WTC11 (cell line): ENCODE results near the gene PMS2. TPM values are rescaled to one million over a fixed set of nuclear protein-coding genes. Genes with fewer than 3 reads are reported as not detected.

ENCODE experiments used
- ATAC-seq: fragments of 200-7000 bp; cut with Tn5 transposase; 2 replicates; pipeline ENCODE4 v1.10.0; 2021; ENCODE audit warnings: mild to moderate bottlenecking, moderate library complexity
- CTCF ChIA-PET: fragments of 300-600 bp; sonication (Branson Sonifier 250); formaldehyde crosslinking; loops from one replicate; lab custom pipeline; 2021; ENCODE audit warnings: antibody characterized with exemption; lab: Charles Lee
- POLR2A ChIA-PET: fragments of 350-600 bp; sonication (Branson Sonifier 250); formaldehyde crosslinking; loops from one replicate; lab custom pipeline; 2021; ENCODE audit warnings: antibody characterized with exemption; lab: Charles Lee
- DNase-seq: peaks from one replicate; pipeline ENCODE4 v3.0.0; 2021; ENCODE audit warnings: low spot score
- H3K27ac Mint-ChIP-seq: 2 replicates; pipeline ENCODE4 v1.8.0; 2021; ENCODE audit warnings: mixed read lengths
- H3K27me3 Mint-ChIP-seq: 2 replicates; pipeline ENCODE4 v1.8.0; 2021; ENCODE audit warnings: low read depth, mild to moderate bottlenecking, moderate library complexity, mixed read lengths
- H3K36me3 Mint-ChIP-seq: 2 replicates; pipeline ENCODE4 v1.8.0; 2021; ENCODE audit warnings: mixed read lengths
- H3K4me1 Mint-ChIP-seq: 2 replicates; pipeline ENCODE4 v1.8.0; 2022; ENCODE audit warnings: mixed read lengths
- H3K4me3 Mint-ChIP-seq: 2 replicates; pipeline ENCODE4 v1.8.0; 2021; ENCODE audit warnings: mild to moderate bottlenecking, moderate library complexity, mixed read lengths
- H3K9me3 Mint-ChIP-seq: 2 replicates; pipeline ENCODE4 v1.8.0; 2021; ENCODE audit warnings: mixed read lengths
- E2F4 ChIP-seq: sonication (generic); formaldehyde crosslinking; IDR thresholded peaks from 2 replicates; pipeline ENCODE4 v1.8.1; 2022; ENCODE audit warnings: low read depth, mild to moderate bottlenecking, moderate library complexity, missing genetic modification reagents, borderline replicate concordance
- E2F5 ChIP-seq: sonication (generic); formaldehyde crosslinking; IDR thresholded peaks from 2 replicates; pipeline ENCODE4 v1.8.1; 2022; ENCODE audit warnings: mild to moderate bottlenecking, moderate library complexity, missing genetic modification reagents
- ETV6 ChIP-seq: sonication (generic); formaldehyde crosslinking; IDR thresholded peaks from 2 replicates; pipeline ENCODE4 v1.8.1; 2022; ENCODE audit warnings: mild to moderate bottlenecking, missing genetic modification reagents
- JAZF1 ChIP-seq: fragments of 250-450 bp; sonication (Bioruptor Pico); IDR thresholded peaks from 2 replicates; pipeline ENCODE4 v1.9.0; 2021; ENCODE audit warnings: moderate library complexity, mild to moderate bottlenecking, inconsistent platforms
- JUN ChIP-seq: sonication (generic); formaldehyde crosslinking; IDR thresholded peaks from 2 replicates; pipeline ENCODE4 v1.8.0; 2023; ENCODE audit warnings: mild to moderate bottlenecking, missing genetic modification reagents
- MAX ChIP-seq: sonication (generic); formaldehyde crosslinking; IDR thresholded peaks from 2 replicates; pipeline ENCODE4 v1.8.0; 2022; ENCODE audit warnings: mild to moderate bottlenecking, missing genetic modification reagents
- MXD4 ChIP-seq: fragments of 250-450 bp; sonication (Bioruptor Pico); IDR thresholded peaks from 2 replicates; pipeline ENCODE4 v1.8.0; 2021; ENCODE audit warnings: mild to moderate bottlenecking, moderate library complexity, borderline replicate concordance
- NFYB ChIP-seq: sonication (generic); formaldehyde crosslinking; conservative IDR thresholded peaks from 2 replicates; pipeline ENCODE4 v1.8.0; 2022; ENCODE audit warnings: low read depth, missing genetic modification reagents
- NR1H2 ChIP-seq: sonication (generic); formaldehyde crosslinking; IDR thresholded peaks from 2 replicates; pipeline ENCODE4 v1.9.0; 2021; ENCODE audit warnings: mild to moderate bottlenecking, moderate library complexity, missing genetic modification reagents
- PRDM15 ChIP-seq: sonication (generic); formaldehyde crosslinking; IDR thresholded peaks from 2 replicates; pipeline ENCODE4 v1.8.0; 2022; ENCODE audit warnings: missing genetic modification reagents
- SMAD3 ChIP-seq: sonication (generic); formaldehyde crosslinking; IDR thresholded peaks from 2 replicates; pipeline ENCODE4 v1.8.0; 2022; ENCODE audit warnings: missing genetic modification reagents, mild to moderate bottlenecking, borderline replicate concordance
- SOX15 ChIP-seq: fragments of 250-450 bp; sonication (Bioruptor Pico); IDR thresholded peaks from 2 replicates; pipeline ENCODE4 v1.9.0; 2021; ENCODE audit warnings: mild to moderate bottlenecking
- TEAD4 ChIP-seq: sonication (generic); formaldehyde crosslinking; IDR thresholded peaks from 2 replicates; pipeline ENCODE4 v1.8.0; 2022; ENCODE audit warnings: mild to moderate bottlenecking, missing genetic modification reagents
- ZBTB21 ChIP-seq: sonication (generic); formaldehyde crosslinking; IDR thresholded peaks from 2 replicates; pipeline ENCODE4 v1.8.1; 2023; ENCODE audit warnings: mild to moderate bottlenecking, missing genetic modification reagents, borderline replicate concordance
- ZNF121 ChIP-seq: sonication (generic); formaldehyde crosslinking; IDR thresholded peaks from 2 replicates; pipeline ENCODE4 v1.8.0; 2023; ENCODE audit warnings: missing genetic modification reagents
- ZNF138 ChIP-seq: sonication (generic); formaldehyde crosslinking; conservative IDR thresholded peaks from 2 replicates; pipeline ENCODE4 v1.8.1; 2022; ENCODE audit warnings: mild to moderate bottlenecking, moderate library complexity, missing genetic modification reagents
- ZNF219 ChIP-seq: sonication (generic); formaldehyde crosslinking; IDR thresholded peaks from 2 replicates; pipeline ENCODE4 v1.8.0; 2023; ENCODE audit warnings: missing genetic modification reagents, mild to moderate bottlenecking, borderline replicate concordance
- ZNF396 ChIP-seq: fragments of 250-450 bp; sonication (Bioruptor Pico); IDR thresholded peaks from 2 replicates; pipeline ENCODE4 v1.8.0; 2021; ENCODE audit warnings: mild to moderate bottlenecking, moderate library complexity, borderline replicate concordance
- ZNF416 ChIP-seq: fragments of 250-450 bp; sonication (Bioruptor Pico); IDR thresholded peaks from 2 replicates; pipeline ENCODE4 v1.9.0; 2021; ENCODE audit warnings: mild to moderate bottlenecking, inconsistent platforms
- ZNF423 ChIP-seq: fragments of 250-450 bp; sonication (Bioruptor Pico); IDR thresholded peaks from 2 replicates; pipeline ENCODE4 v2.1.2; 2022; ENCODE audit warnings: mild to moderate bottlenecking, moderate library complexity
- total RNA-seq: library from RNA; stranded (reverse); gene quantifications from 3 replicates; pipeline ENCODE4 v1.2.3, GENCODE V29; 2021
- TF ChIP-seq, protein P1 (sequence below): sonication (generic); formaldehyde crosslinking; IDR thresholded peaks from 2 replicates; pipeline ENCODE4 v1.8.0; 2023; ENCODE audit warnings: missing genetic modification reagents, mild to moderate bottlenecking, borderline replicate concordance

Gene PMS2
- total RNA-seq, 1 experiment from 2014 or later = 14.6 TPM

DNA sequence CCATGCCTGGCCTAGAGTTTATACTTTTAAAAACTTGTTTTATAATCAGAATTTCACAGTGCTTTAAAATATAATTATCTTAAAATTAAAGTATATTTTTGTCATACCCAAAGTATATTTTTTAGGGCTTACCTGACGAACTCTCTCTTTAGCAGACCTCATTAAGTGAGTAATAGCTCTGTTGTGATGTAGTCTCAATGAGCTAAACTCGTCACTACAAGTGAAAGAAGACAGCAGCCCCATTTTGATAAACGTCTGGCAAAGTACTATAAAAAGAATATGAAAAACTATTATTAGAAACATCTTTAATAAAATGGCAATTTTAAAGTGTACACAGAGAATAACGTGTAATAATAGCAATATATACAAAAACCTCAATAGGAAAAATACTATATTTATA is 40.9 kb upstream of the PMS2 start:
- no peak for DNase-seq
- H3K36me3 Mint-ChIP-seq = peaks cover 49% of the 10 kb centered on the region

DNA sequence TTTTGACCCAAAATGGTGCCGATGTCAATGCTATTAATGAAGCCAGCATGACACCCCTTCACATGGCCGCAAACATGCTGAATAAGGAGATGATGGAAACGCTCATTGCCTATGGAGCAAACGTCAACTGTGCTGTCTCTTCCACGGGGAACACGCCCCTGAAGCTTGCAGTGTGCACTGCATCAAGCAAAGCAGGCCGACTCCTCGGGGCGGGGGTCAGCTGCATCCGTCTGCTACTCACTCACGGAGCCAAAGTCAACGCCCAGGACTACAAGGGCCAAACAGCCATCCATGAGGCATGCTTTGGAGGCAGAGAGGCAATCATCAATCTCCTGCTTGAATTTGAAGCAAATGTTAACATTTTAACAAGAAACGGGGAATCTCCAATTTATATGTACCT is 26.8 kb upstream of the PMS2 start:
- no peak for TF ChIP-seq JUN
- no peak for TF ChIP-seq MXD4 (CRISPR knock-in tag)
- TF ChIP-seq, protein P1, sequence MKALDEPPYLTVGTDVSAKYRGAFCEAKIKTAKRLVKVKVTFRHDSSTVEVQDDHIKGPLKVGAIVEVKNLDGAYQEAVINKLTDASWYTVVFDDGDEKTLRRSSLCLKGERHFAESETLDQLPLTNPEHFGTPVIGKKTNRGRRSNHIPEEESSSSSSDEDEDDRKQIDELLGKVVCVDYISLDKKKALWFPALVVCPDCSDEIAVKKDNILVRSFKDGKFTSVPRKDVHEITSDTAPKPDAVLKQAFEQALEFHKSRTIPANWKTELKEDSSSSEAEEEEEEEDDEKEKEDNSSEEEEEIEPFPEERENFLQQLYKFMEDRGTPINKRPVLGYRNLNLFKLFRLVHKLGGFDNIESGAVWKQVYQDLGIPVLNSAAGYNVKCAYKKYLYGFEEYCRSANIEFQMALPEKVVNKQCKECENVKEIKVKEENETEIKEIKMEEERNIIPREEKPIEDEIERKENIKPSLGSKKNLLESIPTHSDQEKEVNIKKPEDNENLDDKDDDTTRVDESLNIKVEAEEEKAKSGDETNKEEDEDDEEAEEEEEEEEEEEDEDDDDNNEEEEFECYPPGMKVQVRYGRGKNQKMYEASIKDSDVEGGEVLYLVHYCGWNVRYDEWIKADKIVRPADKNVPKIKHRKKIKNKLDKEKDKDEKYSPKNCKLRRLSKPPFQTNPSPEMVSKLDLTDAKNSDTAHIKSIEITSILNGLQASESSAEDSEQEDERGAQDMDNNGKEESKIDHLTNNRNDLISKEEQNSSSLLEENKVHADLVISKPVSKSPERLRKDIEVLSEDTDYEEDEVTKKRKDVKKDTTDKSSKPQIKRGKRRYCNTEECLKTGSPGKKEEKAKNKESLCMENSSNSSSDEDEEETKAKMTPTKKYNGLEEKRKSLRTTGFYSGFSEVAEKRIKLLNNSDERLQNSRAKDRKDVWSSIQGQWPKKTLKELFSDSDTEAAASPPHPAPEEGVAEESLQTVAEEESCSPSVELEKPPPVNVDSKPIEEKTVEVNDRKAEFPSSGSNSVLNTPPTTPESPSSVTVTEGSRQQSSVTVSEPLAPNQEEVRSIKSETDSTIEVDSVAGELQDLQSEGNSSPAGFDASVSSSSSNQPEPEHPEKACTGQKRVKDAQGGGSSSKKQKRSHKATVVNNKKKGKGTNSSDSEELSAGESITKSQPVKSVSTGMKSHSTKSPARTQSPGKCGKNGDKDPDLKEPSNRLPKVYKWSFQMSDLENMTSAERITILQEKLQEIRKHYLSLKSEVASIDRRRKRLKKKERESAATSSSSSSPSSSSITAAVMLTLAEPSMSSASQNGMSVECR (CRISPR knock-in tag) = no peak
- no peak for TF ChIP-seq ZNF396
- no peak for TF ChIP-seq ZNF138
- TF ChIP-seq JAZF1 = no peak
- TF ChIP-seq E2F5 (CRISPR knock-in tag) = no peak
- TF ChIP-seq, all 79 proteins: peak for 0
- no peak overlapping the region for H3K4me3 Mint-ChIP-seq
- POLR2A ChIA-PET = no interaction called here
- H3K27ac Mint-ChIP-seq = no peak overlapping the region
- peaks cover 65% of the 10 kb centered on the region for H3K36me3 Mint-ChIP-seq
- H3K9me3 Mint-ChIP-seq = no peaks in the 10 kb centered on the region
- DNase-seq (no peak), ATAC-seq (no peak)
- H3K4me1 Mint-ChIP-seq = no peaks in the 10 kb centered on the region
- CTCF ChIA-PET = no interaction called here
- no peaks in the 10 kb centered on the region for H3K27me3 Mint-ChIP-seq

More for the DNA sequence above, 40.9 kb upstream of the PMS2 start:
- Mint-ChIP-seq H3K27ac (no peak overlapping the region), H3K4me1 (no peaks in the 10 kb centered on the region), H3K27me3 (no peaks in the 10 kb centered on the region)
- TF ChIP-seq SOX15 (CRISPR knock-in tag) (no peak), E2F4 (CRISPR knock-in tag) (no peak), NFYB (CRISPR knock-in tag) (no peak), ZNF416 (CRISPR knock-in tag) (no peak), NR1H2 (CRISPR knock-in tag) (no peak)
- TF ChIP-seq, all 79 proteins: peak for 0
- no peak for ATAC-seq
- ChIA-PET CTCF (no interaction called here), POLR2A (no interaction called here)
- H3K4me3 Mint-ChIP-seq = no peak overlapping the region
- H3K9me3 Mint-ChIP-seq = no peaks in the 10 kb centered on the region

DNA sequence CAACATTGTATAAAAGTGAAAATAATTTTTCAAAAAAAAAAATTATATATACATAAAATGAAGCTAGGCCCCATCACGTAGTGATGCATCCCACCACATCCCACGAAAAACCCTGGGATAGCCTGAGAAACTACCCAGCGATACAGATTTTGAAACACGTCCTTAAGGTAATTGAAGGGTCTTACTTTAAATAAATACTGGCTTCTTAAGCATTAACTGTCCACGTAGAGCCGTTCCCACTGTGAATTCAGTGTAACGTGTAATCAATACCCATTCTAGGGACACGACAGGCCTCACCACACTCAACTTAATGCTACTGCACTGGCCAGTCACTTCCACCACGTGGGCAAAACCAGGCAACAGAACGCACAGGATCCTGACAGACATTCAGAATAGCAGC is 26.3 kb upstream of the PMS2 start:
- no peaks in the 10 kb centered on the region for H3K4me1 Mint-ChIP-seq
- no peak overlapping the region for H3K27ac Mint-ChIP-seq
- H3K4me3 Mint-ChIP-seq = no peak overlapping the region
- no peaks in the 10 kb centered on the region for H3K27me3 Mint-ChIP-seq
- ATAC-seq (no peak), DNase-seq (no peak)
- ChIA-PET POLR2A (no interaction called here), CTCF (no interaction called here)
- H3K36me3 Mint-ChIP-seq = peaks cover 60% of the 10 kb centered on the region
- TF ChIP-seq JUN = no peak
- H3K9me3 Mint-ChIP-seq = no peaks in the 10 kb centered on the region

DNA sequence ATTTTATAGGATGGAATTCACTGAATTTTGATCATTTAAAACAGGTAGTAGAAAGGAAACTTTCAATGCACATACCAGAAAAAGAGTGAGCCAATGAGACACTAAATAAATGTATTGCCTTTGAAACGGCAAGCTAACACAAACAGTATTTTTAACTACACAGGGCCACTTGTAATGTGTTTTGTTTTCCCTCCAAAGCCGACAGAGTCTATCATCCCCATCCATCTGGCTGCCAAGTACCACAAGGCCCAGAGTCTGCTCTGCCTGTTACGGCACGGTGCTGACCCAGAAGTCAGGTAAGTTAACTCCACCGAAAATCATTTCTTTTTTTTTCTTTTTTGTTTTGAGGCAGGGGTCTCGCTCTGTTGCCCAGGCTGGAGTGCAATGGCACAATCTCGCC is 23.8 kb upstream of the PMS2 start:
- H3K27me3 Mint-ChIP-seq = no peaks in the 10 kb centered on the region
- CTCF ChIA-PET = no interaction called here
- peaks cover 62% of the 10 kb centered on the region for H3K36me3 Mint-ChIP-seq
- H3K4me1 Mint-ChIP-seq = no peaks in the 10 kb centered on the region
- no peaks in the 10 kb centered on the region for H3K9me3 Mint-ChIP-seq
- POLR2A ChIA-PET = interaction anchor here (1.2 kb wide), 1 partner anchor 24 kb away, joined by 3 read pairs; the partner anchor contains the start of genes AIMP2 and PMS2
- DNase-seq (no peak), ATAC-seq (no peak)
- H3K27ac Mint-ChIP-seq = no peak overlapping the region
- H3K4me3 Mint-ChIP-seq = no peak overlapping the region
- no peak for TF ChIP-seq TEAD4
- no peak for TF ChIP-seq SMAD3 (CRISPR knock-in tag)
- TF ChIP-seq ZNF219 = no peak
- no peak for TF ChIP-seq ETV6
- no peak for TF ChIP-seq MAX (CRISPR knock-in tag)
- TF ChIP-seq ZNF416 (CRISPR knock-in tag) = no peak
- TF ChIP-seq PRDM15 (CRISPR knock-in tag) = no peak
- no peak for TF ChIP-seq ZBTB21 (CRISPR knock-in tag)
- TF ChIP-seq ZNF396 = no peak
- TF ChIP-seq ZNF423 (CRISPR knock-in tag) = no peak
- TF ChIP-seq ZNF121 (CRISPR knock-in tag) = no peak
